ENCODE measurements around the gene KRTAP1-4.

The KRTAP1-4 gene

DNA sequence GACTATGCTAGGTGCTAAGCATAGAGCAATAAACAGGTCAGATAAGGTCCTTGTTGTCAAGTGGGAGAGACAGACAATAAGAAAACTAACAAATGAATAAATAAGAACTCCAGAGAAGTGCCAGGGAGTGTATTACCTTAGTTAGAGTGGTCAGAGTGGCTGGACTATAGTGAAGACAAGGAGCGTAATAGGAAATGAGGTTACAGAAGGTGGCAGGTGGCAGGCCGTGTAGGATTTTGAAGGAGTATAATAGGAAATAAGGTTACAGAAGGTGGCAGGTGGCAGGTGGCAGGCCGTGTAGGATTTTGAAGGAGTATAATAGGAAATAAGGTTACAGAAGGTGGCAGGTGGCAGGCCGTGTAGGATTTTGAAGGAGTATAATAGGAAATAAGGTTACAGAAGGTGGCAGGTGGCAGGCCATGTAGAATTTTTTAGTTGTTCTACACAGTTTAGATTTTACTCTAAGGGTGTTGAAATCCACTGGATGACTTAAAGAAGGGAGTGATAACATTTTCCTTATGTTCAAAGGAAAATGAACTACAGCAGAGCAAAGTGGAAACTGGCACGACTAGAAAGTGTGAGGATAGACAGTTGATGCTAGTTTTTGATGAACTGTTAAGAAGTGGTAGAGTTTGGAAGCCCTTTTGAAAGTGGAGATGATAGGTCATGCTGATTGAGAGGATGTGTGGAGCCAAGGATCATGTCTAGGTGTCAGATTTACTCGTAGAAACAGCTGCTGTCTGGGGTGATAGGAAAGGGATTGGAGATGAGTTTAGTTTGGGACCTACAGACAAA lies 17.5 kb downstream of the KRTAP1-4 start:
- Histone ChIP-seq H3K27ac (peak overlapping the region; percentile 68), H3K27me3 (ENCODE audit: insufficient read depth, low read depth, severe bottlenecking) (no peaks in the 10 kb centered on the region), H3K4me3 (ENCODE audit: low read depth, low read length) (no peak overlapping the region), H3K36me3 (no peaks in the 10 kb centered on the region), H3K9me3 (ENCODE audit: severe bottlenecking) (no peaks in the 10 kb centered on the region)
- peak; percentile 49 for DNase-seq
- TF ChIP-seq, protein P1, sequence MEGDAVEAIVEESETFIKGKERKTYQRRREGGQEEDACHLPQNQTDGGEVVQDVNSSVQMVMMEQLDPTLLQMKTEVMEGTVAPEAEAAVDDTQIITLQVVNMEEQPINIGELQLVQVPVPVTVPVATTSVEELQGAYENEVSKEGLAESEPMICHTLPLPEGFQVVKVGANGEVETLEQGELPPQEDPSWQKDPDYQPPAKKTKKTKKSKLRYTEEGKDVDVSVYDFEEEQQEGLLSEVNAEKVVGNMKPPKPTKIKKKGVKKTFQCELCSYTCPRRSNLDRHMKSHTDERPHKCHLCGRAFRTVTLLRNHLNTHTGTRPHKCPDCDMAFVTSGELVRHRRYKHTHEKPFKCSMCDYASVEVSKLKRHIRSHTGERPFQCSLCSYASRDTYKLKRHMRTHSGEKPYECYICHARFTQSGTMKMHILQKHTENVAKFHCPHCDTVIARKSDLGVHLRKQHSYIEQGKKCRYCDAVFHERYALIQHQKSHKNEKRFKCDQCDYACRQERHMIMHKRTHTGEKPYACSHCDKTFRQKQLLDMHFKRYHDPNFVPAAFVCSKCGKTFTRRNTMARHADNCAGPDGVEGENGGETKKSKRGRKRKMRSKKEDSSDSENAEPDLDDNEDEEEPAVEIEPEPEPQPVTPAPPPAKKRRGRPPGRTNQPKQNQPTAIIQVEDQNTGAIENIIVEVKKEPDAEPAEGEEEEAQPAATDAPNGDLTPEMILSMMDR (IDR thresholded peaks at IDR 0.05; ENCODE audit: low read depth, low read length) = no peak

DNA sequence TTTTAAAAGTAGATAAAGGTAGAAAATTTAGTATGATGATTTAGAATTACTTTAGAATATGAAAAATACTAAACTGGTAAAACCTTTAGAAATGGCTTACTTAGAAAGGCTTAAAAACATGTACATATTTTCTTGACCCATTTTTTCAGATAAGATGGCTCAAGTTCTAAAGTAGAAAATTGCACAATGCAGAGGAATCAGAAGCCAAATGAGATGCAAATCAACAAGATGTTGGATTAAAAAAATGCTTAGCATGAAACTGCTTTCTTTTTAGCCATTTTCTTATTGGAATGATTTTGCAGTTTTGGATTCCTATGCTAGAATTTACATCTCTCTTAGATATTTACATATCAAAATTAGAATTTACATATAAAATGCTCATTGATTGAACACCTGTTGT lies 19.6 kb downstream of the KRTAP1-4 start:
- Histone ChIP-seq H3K4me3 (ENCODE audit: low read depth, low read length) (no peak overlapping the region), H3K27me3 (ENCODE audit: insufficient read depth, low read depth, severe bottlenecking) (no peaks in the 10 kb centered on the region), H3K27ac (no peak overlapping the region), H3K36me3 (no peaks in the 10 kb centered on the region), H3K9me3 (ENCODE audit: severe bottlenecking) (no peaks in the 10 kb centered on the region)
- TF ChIP-seq, protein P1 (IDR thresholded peaks at IDR 0.05; ENCODE audit: low read depth, low read length) = no peak
- DNase-seq = no peak

DNA sequence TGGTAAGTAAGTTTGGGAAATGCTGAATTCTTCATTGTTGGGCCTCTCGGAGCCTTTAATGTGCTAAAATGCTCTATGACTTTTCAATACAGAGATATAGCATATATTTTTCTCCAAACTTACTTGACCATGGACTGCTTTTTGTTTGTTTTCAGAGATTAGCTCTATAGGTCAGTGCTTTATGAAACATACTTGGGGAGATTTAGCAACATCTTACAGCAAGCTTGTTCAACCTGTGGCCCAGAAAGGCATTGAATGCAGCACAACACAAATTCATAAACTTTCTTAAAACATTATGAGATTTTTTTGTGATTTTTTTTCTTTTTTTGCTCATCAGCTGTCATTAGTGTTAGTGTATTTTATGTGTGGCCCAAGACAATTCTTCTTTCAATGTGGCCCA lies 20.1 kb downstream of the KRTAP1-4 start:
- H3K36me3 ChIP-seq = no peaks in the 10 kb centered on the region
- no peak for DNase-seq
- H3K27me3 ChIP-seq (ENCODE audit: insufficient read depth, low read depth, severe bottlenecking) = no peaks in the 10 kb centered on the region
- H3K27ac ChIP-seq = no peak overlapping the region
- no peak overlapping the region for H3K4me3 ChIP-seq (ENCODE audit: low read depth, low read length)
- no peaks in the 10 kb centered on the region for H3K9me3 ChIP-seq (ENCODE audit: severe bottlenecking)
- TF ChIP-seq, protein P1 (IDR thresholded peaks at IDR 0.05; ENCODE audit: low read depth, low read length) = no peak

DNA sequence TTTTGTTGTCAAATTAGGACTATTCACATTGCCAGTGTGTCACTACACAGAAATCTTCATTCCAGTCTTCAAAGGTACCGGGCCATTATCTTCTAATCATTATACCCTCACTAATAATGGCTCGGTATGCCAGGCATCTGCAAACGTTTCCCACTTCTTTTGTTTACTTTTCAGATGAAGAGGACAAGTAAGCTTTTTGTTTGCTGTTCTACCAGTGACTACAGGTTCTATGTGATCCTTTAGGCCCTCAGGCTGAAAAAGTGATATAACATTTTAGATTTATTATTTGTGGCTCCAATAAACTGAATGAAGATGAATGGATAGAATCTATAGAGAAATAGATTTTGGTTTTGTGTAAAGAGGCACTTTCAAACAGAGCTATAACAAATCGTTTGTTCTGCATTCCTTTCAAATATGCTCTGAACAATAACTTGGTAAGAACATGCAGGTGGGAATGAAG lies 20.7 kb downstream of the KRTAP1-4 start:
- Histone ChIP-seq H3K9me3 (ENCODE audit: severe bottlenecking) (no peaks in the 10 kb centered on the region), H3K27ac (peak overlapping the region; percentile 51), H3K36me3 (no peaks in the 10 kb centered on the region), H3K27me3 (ENCODE audit: insufficient read depth, low read depth, severe bottlenecking) (no peaks in the 10 kb centered on the region), H3K4me3 (ENCODE audit: low read depth, low read length) (no peak overlapping the region)
- TF ChIP-seq, protein P1 (IDR thresholded peaks at IDR 0.05; ENCODE audit: low read depth, low read length) = no peak
- no peak for DNase-seq

DNA sequence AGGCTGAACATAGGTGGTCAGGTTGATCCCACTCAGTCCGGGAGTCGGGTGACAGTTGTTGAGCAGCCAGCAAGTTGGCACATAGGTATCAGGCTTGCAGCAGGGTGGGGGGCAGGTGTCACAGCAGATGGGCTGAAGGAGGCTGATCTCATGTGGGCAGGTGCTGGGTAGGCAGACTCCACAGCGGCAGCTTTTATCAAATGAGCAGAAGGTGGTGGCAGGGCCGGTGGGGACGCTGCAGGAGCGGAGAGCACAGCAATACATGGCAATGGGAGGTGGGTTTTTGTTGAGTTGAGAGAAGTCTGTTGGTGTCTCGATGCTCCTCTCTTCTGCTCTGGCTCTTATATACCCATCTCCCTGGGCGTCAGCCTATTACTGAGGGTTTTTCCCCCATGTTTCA lies 21.2 kb downstream of the KRTAP1-4 start, which contains the start of gene KRTAP3-1:
Gene KRTAP3-1, minus strand, starts transcription at position 318 of the 400 bp plus-strand sequence. Its CDS starts 54 bp downstream, at position 264.
- TF ChIP-seq, protein P1 (IDR thresholded peaks at IDR 0.05; ENCODE audit: low read depth, low read length) = peak; percentile 35; the same call in 1 of the 2 replicates
- no peaks in the 10 kb centered on the region for H3K36me3 ChIP-seq
- DNase-seq = peak; percentile 91
- no peak within 1 kb of the TSS for H3K4me3 ChIP-seq (ENCODE audit: low read depth, low read length)
- H3K27ac ChIP-seq = peak within 1 kb of the TSS; percentile 51
- no peaks in the 10 kb centered on the region for H3K27me3 ChIP-seq (ENCODE audit: insufficient read depth, low read depth, severe bottlenecking)
- H3K9me3 ChIP-seq (ENCODE audit: severe bottlenecking) = no peaks in the 10 kb centered on the region

Measured in WERI-Rb-1 (cell line).